Upper lobe of left lung (tissue), 6 donors: ENCODE measurements around the gene CMYA5. TPM values are rescaled to one million over a fixed set of nuclear protein-coding genes. Genes with fewer than 3 reads are reported as not detected.

Experiments used
- ATAC-seq, 2 donors: fragments of 200-7000 bp; cut with Tn5 transposase; one replicate each; pipeline ENCODE4 v1.9.1; 2022; ENCODE audit warnings: mild to moderate bottlenecking in 2 of 2, moderate library complexity in 2 of 2; ENCODE audit not compliant: low FRiP score in 2 of 2
- DNase-seq, 2 donors: peaks; one replicate each; pipeline ENCODE4 v3.0.0-alpha.2; 2019 to 2020
- H3K27ac ChIP-seq, 4 donors: fragments of 200-600 bp; sonication (generic); one replicate each; pipeline ENCODE4 v1.5.1; 2016 to 2019
- H3K27me3 ChIP-seq, 4 donors: fragments of 200-600 bp; sonication (generic); one replicate each; pipeline ENCODE4 v1.5.1; 2017 to 2019
- H3K36me3 ChIP-seq, 4 donors: fragments of 200-600 bp; sonication (generic); one replicate each; pipeline ENCODE4 v1.5.1; 2016 to 2019
- H3K4me1 ChIP-seq, 4 donors: fragments of 200-600 bp; sonication (generic); one replicate each; pipeline ENCODE4 v1.5.1; 2018 to 2019
- H3K4me3 ChIP-seq, 4 donors: fragments of 200-600 bp; sonication (generic); one replicate each; pipeline ENCODE4 v1.5.1; 2017 to 2019; ENCODE audit warnings: mild to moderate bottlenecking in 2 of 4, moderate library complexity in 1 of 4
- H3K9me3 ChIP-seq, 4 donors: fragments of 200-600 bp; sonication (generic); one replicate each; pipeline ENCODE4 v1.5.1; 2018 to 2019
- EP300 ChIP-seq, 4 donors: sonication (generic); formaldehyde crosslinking; IDR thresholded peaks; one replicate each; pipeline ENCODE4 v1.5.1; 2017; ENCODE audit warnings: antibody characterized with exemption in 4 of 4, control low read depth in 2 of 4
- POLR2A ChIP-seq, 4 donors: fragments of 450-650 bp; IDR thresholded peaks; one replicate each; pipeline ENCODE4 v1.5.1; 2016 to 2017; ENCODE audit warnings: antibody characterized with exemption in 4 of 4, mild to moderate bottlenecking in 2 of 4
- POLR2AphosphoS5 ChIP-seq, 2 donors: sonication (generic); formaldehyde crosslinking; IDR thresholded peaks; one replicate each; pipeline ENCODE4 v1.5.1; 2017; ENCODE audit warnings: antibody characterized with exemption in 2 of 2
- WGBS, 2 donors: methylation state at CpG; one replicate each; pipeline ENCODE4 v1.1.5; 2017 to 2018; 5-methylcytosine and 5-hydroxymethylcytosine counted together
- total RNA-seq, 6 donors: library from RNA; depleted of rRNA in 4 of 6; stranded (reverse); fragments of >200 nt in 4 of 6; gene quantifications; one replicate each; pipeline versions ENCODE4 v1.1.0 to v1.2.1, GENCODE V29; 2016 to 2021
- TF ChIP-seq, protein P1 (sequence below), 6 experiments: fragments of 450-650 bp in 4 of 6; fragments of 200-600 bp in 2 of 6; sonication (generic) in 2 of 6; IDR thresholded peaks; one replicate each; pipeline ENCODE4 v1.5.1; 2016 to 2019; ENCODE audit warnings: antibody characterized with exemption in 6 of 6
- donor health status: DM: no; HTN: no; CAD: no; lungs with moderate emphysema.
- donor health status: DM: no; HTN: yes; CAD: no; lungs with severe emphysema.

The CMYA5 gene
- total RNA-seq, 6 donors from 2014 or later, result 0.77 to 12.6 (median 3.6) TPM

DNA sequence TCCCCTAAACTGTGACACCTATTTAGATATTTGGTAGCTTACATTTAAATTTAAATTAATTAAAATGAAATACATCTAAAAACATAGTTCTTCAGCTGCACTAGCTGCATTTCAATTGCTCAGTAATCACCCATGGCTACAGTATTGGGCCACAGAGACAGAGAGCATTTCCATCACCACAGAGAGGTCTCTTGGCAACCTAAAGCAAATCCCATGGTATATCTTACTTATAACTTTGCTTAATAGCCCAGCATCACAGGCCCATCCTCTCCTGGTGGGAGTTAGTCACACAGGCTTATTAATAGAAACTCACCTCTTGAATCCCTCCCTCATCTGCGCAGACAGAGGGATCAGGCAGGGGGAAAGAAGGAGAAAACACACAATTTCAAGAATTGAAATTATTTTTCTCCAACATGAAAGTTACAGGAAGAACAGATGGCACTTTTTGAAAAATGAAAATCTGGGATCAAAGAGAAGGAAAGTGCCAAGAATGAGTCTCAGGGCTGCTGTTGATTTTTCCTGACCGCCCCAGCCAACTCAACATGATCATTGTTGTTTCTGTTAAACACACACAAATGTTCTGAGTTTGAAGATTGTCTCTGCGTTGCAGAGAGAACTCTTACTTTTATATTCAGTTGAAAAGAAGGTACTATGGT lies 144.6 kb downstream of the CMYA5 start:
- H3K27ac ChIP-seq, result no peak overlapping the region
- ATAC-seq (no peak), DNase-seq (no peak)
- no peak overlapping the region for H3K4me3 ChIP-seq
- 76 to 87% methylated on average over 3 of the region's 3 CpGs for WGBS, 2 donors
- H3K4me1 ChIP-seq, result no peaks in the 10 kb centered on the region
- H3K36me3 ChIP-seq, result no peaks in the 10 kb centered on the region
- no peaks in the 10 kb centered on the region for H3K27me3 ChIP-seq
- TF ChIP-seq, protein P1, sequence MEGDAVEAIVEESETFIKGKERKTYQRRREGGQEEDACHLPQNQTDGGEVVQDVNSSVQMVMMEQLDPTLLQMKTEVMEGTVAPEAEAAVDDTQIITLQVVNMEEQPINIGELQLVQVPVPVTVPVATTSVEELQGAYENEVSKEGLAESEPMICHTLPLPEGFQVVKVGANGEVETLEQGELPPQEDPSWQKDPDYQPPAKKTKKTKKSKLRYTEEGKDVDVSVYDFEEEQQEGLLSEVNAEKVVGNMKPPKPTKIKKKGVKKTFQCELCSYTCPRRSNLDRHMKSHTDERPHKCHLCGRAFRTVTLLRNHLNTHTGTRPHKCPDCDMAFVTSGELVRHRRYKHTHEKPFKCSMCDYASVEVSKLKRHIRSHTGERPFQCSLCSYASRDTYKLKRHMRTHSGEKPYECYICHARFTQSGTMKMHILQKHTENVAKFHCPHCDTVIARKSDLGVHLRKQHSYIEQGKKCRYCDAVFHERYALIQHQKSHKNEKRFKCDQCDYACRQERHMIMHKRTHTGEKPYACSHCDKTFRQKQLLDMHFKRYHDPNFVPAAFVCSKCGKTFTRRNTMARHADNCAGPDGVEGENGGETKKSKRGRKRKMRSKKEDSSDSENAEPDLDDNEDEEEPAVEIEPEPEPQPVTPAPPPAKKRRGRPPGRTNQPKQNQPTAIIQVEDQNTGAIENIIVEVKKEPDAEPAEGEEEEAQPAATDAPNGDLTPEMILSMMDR (IDR thresholded peaks at IDR 0.05), result no peak
- TF ChIP-seq POLR2A (IDR thresholded peaks at IDR 0.05) (no peak), EP300 (IDR thresholded peaks at IDR 0.05) (no peak), POLR2AphosphoS5 (IDR thresholded peaks at IDR 0.05) (no peak)
- no peaks in the 10 kb centered on the region for H3K9me3 ChIP-seq

DNA sequence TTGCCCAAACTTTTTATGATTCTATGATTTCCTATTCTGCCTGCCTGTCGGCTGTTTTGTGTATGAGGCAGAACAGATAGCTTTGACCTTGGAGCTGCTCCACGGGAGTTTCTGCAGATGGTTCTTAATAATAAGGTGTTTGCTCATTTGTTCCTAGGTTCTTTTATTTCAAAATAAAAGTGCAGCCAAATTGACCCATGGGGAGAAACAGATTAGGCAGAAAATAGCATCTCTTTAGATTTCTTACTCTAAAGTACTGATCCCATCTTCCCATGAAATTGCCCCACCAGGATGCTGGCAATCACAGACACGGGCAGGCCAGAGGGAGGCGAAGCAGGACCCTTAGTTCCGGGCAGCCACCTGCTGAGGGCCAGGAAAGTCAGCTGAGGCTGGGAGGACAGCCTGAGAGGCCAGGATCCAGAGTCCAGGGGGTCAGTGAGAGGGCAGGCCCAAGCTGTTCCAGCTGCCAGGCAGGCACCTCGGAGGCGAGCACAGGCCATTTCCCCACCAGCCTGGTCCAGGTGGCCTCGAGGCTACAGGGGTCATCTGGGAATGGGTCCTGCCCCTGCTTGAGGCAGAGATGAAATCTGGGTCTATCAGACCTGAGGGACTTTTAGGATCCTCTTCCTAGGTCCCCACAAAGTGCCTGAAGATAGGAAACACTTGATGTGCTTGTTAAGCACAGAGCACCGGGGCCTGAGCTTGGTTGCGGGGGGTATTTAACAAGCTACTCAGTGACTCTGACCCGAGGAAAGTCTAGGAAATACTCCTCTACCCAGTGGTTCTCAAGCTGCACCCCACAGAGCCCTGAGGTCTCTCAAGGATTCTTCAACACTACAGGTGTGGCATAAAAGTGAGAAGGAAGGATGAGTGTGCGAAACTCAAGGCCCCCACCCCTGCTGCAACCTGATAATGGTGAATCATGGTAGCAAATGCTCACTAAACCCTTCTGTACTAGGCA lies 145.4 kb downstream of the CMYA5 start:
- Histone ChIP-seq H3K27ac (no peak overlapping the region), H3K4me3 (no peak overlapping the region), H3K27me3 (no peaks in the 10 kb centered on the region), H3K4me1 (no peaks in the 10 kb centered on the region), H3K9me3 (no peaks in the 10 kb centered on the region), H3K36me3 (no peaks in the 10 kb centered on the region)
- TF ChIP-seq, protein P1 (IDR thresholded peaks at IDR 0.05), result no peak
- no peak for TF ChIP-seq POLR2A (IDR thresholded peaks at IDR 0.05)
- no peak for TF ChIP-seq EP300 (IDR thresholded peaks at IDR 0.05)
- TF ChIP-seq POLR2AphosphoS5 (IDR thresholded peaks at IDR 0.05), result no peak
- ATAC-seq (no peak), DNase-seq (peak in 1 of 2 donors; percentile 39)
- WGBS, 2 donors, result 69 to 83% methylated on average over 11 to 12 of the region's 12 CpGs

DNA sequence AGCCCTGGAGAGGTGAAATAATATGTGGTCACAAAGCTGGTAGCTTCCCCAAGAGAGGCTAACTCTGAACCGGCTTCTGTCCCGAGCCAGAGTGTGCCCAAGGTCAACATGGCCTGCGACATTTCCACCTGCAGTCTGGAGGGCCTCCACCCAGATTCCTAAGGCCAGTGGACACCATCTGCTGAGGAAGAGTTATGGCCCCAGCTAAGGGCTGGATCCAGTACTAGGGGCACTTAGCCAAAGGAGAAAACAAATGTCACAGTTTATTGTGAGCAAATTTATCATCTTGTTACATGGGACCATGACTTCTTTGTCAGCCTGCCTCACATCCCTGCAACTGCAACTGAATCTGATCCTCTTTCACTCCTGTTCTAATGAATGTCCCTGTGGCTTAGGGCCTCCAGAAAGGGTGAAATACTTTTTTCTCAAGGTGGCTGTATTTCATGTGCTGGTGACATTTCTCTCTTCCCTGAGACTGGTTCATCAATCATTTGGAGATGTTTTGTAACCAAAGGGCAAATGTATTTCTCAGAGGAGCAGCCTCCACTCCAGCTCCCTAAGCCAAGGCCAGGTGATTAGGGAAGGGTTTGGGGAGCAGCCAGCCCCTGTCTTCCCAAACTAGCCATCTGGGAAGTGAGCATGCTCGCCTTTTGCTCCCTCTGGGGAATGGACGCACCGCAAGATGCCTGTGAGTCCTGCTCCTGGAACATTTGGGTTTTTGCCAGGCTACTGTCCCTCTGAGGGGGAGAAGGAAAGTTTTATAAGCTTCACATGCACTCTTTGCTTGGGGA lies 148.3 kb downstream of the CMYA5 start:
- Histone ChIP-seq H3K27ac (no peak overlapping the region), H3K36me3 (no peaks in the 10 kb centered on the region), H3K9me3 (no peaks in the 10 kb centered on the region), H3K4me3 (no peak overlapping the region), H3K4me1 (no peaks in the 10 kb centered on the region), H3K27me3 (no peaks in the 10 kb centered on the region)
- 73 to 78% methylated on average over 2 to 6 of the region's 6 CpGs for WGBS, 2 donors
- peak in 1 of 2 donors; percentile 43 for ATAC-seq
- TF ChIP-seq POLR2AphosphoS5 (IDR thresholded peaks at IDR 0.05) (no peak), EP300 (IDR thresholded peaks at IDR 0.05) (no peak), POLR2A (IDR thresholded peaks at IDR 0.05) (no peak)
- TF ChIP-seq, protein P1 (IDR thresholded peaks at IDR 0.05), result no peak
- no peak for DNase-seq

GRCh38 chr5:79840084-79840990 lies 150.7 kb downstream of the CMYA5 start:
- Histone ChIP-seq H3K27ac (no peak overlapping the region), H3K27me3 (no peaks in the 10 kb centered on the region), H3K4me1 (no peaks in the 10 kb centered on the region), H3K4me3 (no peak overlapping the region), H3K9me3 (no peaks in the 10 kb centered on the region), H3K36me3 (no peaks in the 10 kb centered on the region)
- peak in 1 of 2 donors; percentile 20 for ATAC-seq
- TF ChIP-seq EP300 (IDR thresholded peaks at IDR 0.05) (no peak), POLR2A (IDR thresholded peaks at IDR 0.05) (no peak), POLR2AphosphoS5 (IDR thresholded peaks at IDR 0.05) (no peak)
- WGBS, 2 donors, result 49 to 51% methylated on average over 7 of the region's 7 CpGs
- no peak for DNase-seq
